ENCODE measurements around the gene SORCS3. TPM values are rescaled to one million over a fixed set of nuclear protein-coding genes. Genes with fewer than 3 reads are reported as not detected.
A peak's percentile ranks its signal among the peaks of the same experiment; 100 is the strongest.

SORCS3 gene
- total RNA-seq, 2 experiments from 2014 or later, result 1.7 to 2.1 TPM

- peaks cover 59% of the 10 kb centered on the region for H3K27me3 Mint-ChIP-seq
- no peak overlapping the region for H3K4me3 ChIP-seq (ENCODE audit: low read length)
- CTCF ChIA-PET, result no interaction called here
- DNase-seq, result no peak
- intact Hi-C loops (cut with DNase I, micrococcal nuclease), result loop anchor here in 1 of 2 experiments (2.0 kb wide), 1 partner anchor 41 kb away; no protein-coding TSS in a partner anchor
- H3K9me3 Mint-ChIP-seq, result peaks cover 2% of the 10 kb centered on the region
- no peaks in the 10 kb centered on the region for H3K4me1 ChIP-seq (ENCODE audit: insufficient read depth, low read length)
- H3K27me3 ChIP-seq (ENCODE audit: control insufficient read depth in 1 of 2, insufficient read depth in 2 of 2, low read length in 2 of 2), result peaks cover 6 to 12% of the 10 kb centered on the region in 2 experiments
- no peak overlapping the region for H3K4me3 Mint-ChIP-seq
- TF ChIP-seq CTCF (IDR thresholded peaks at IDR 0.05), result no peak
- POLR2A ChIA-PET, result no interaction called here
- no peaks in the 10 kb centered on the region for H3K9me3 ChIP-seq (ENCODE audit: control insufficient read depth in 1 of 2, insufficient read depth in 1 of 2, low read length in 2 of 2)
- H3K27ac Mint-ChIP-seq, result no peak overlapping the region
- no peaks in the 10 kb centered on the region for H3K36me3 ChIP-seq (ENCODE audit: insufficient read depth, low read length)
- ATAC-seq (ENCODE audit: poor library complexity), result no peak
- H3K27ac ChIP-seq (ENCODE audit: low read depth in 1 of 2, low read length in 2 of 2), result no peak overlapping the region
- no peaks in the 10 kb centered on the region for H3K36me3 Mint-ChIP-seq (ENCODE audit: low read depth)
- H3K4me1 Mint-ChIP-seq (ENCODE audit: low read depth), result no peaks in the 10 kb centered on the region
Measured at GRCh38 chr10:104622175-104622574, 18.9 kb upstream of the SORCS3 start.

- TF ChIP-seq CTCF (IDR thresholded peaks at IDR 0.05), result no peak
- Mint-ChIP-seq H3K36me3 (ENCODE audit: low read depth) (no peaks in the 10 kb centered on the region), H3K27me3 (peaks cover 59% of the 10 kb centered on the region), H3K27ac (no peak overlapping the region), H3K4me1 (ENCODE audit: low read depth) (no peaks in the 10 kb centered on the region), H3K4me3 (no peak overlapping the region), H3K9me3 (peaks cover 2% of the 10 kb centered on the region)
- peak in 4 of 14 experiments; percentile 6 to 39 (median 20) for DNase-seq
- ChIA-PET POLR2A (no interaction called here), CTCF (no interaction called here)
- H3K27ac ChIP-seq (ENCODE audit: low read depth in 1 of 2, low read length in 2 of 2), result no peak overlapping the region
- H3K9me3 ChIP-seq (ENCODE audit: control insufficient read depth in 1 of 2, insufficient read depth in 1 of 2, low read length in 2 of 2), result no peaks in the 10 kb centered on the region
- intact Hi-C loops (cut with DNase I, micrococcal nuclease), result loop anchor here in 1 of 2 experiments (2.0 kb wide), 1 partner anchor 42 kb away; no protein-coding TSS in a partner anchor
- H3K4me1 ChIP-seq (ENCODE audit: insufficient read depth, low read length), result no peaks in the 10 kb centered on the region
- no peak overlapping the region for H3K4me3 ChIP-seq (ENCODE audit: low read length)
- no peaks in the 10 kb centered on the region for H3K36me3 ChIP-seq (ENCODE audit: insufficient read depth, low read length)
- peaks cover 6 to 7% of the 10 kb centered on the region in 2 experiments for H3K27me3 ChIP-seq (ENCODE audit: control insufficient read depth in 1 of 2, insufficient read depth in 2 of 2, low read length in 2 of 2)
- no peak for ATAC-seq (ENCODE audit: poor library complexity)
Measured at GRCh38 chr10:104622598-104623209, 18.4 kb upstream of the SORCS3 start.

GRCh38 chr10:104630731-104631130, 10.4 kb upstream of the SORCS3 start:
- no peaks in the 10 kb centered on the region for H3K4me1 Mint-ChIP-seq (ENCODE audit: low read depth)
- no peak overlapping the region for H3K27ac Mint-ChIP-seq
- H3K9me3 ChIP-seq (ENCODE audit: control insufficient read depth in 1 of 2, insufficient read depth in 1 of 2, low read length in 2 of 2), result peaks cover 0 to 4% of the 10 kb centered on the region in 2 experiments
- H3K27me3 ChIP-seq (ENCODE audit: control insufficient read depth in 1 of 2, insufficient read depth in 2 of 2, low read length in 2 of 2), result peaks cover 0 to 17% of the 10 kb centered on the region in 2 experiments
- H3K36me3 ChIP-seq (ENCODE audit: insufficient read depth, low read length), result no peaks in the 10 kb centered on the region
- peaks cover 2% of the 10 kb centered on the region for H3K9me3 Mint-ChIP-seq
- H3K4me3 ChIP-seq (ENCODE audit: low read length), result no peak overlapping the region
- no peaks in the 10 kb centered on the region for H3K4me1 ChIP-seq (ENCODE audit: insufficient read depth, low read length)
- H3K27ac ChIP-seq (ENCODE audit: low read depth in 1 of 2, low read length in 2 of 2), result no peak overlapping the region
- no peak for ATAC-seq (ENCODE audit: poor library complexity)
- ChIA-PET POLR2A (no interaction called here), CTCF (no interaction called here)
- no peak overlapping the region for H3K4me3 Mint-ChIP-seq
- H3K36me3 Mint-ChIP-seq (ENCODE audit: low read depth), result no peaks in the 10 kb centered on the region
- peaks cover 64% of the 10 kb centered on the region for H3K27me3 Mint-ChIP-seq
- TF ChIP-seq CTCF (IDR thresholded peaks at IDR 0.05), result no peak
- no peak for DNase-seq
- intact Hi-C loops (cut with DNase I, micrococcal nuclease), result no loop called here
